Transverse colon (tissue), 4 donors: ENCODE measurements around the gene AMIGO3. TPM values are rescaled to one million over a fixed set of nuclear protein-coding genes. Genes with fewer than 3 reads are reported as not detected.

ENCODE experiments used
- DNase-seq: peaks from one replicate; pipeline ENCODE4 v3.0.0-alpha.2; 2019
- H3K27ac ChIP-seq, 4 donors: fragments of 200-600 bp; sonication (generic); 2 replicates each; pipeline ENCODE4 v1.5.1; 2016 to 2018; ENCODE audit warnings: inconsistent platforms in 4 of 4
- H3K27me3 ChIP-seq: fragments of 200-600 bp; sonication (generic); 2 replicates; pipeline ENCODE4 v1.5.1; 2017; ENCODE audit warnings: inconsistent platforms
- H3K36me3 ChIP-seq, 4 donors: fragments of 200-600 bp; sonication (generic); 2 replicates each; pipeline ENCODE4 v1.5.1; 2017 to 2019; ENCODE audit warnings: inconsistent platforms in 4 of 4
- H3K4me1 ChIP-seq, 4 donors: fragments of 200-600 bp; sonication (generic); 2 replicates each; pipeline ENCODE4 v1.5.1; 2017 to 2020; ENCODE audit warnings: inconsistent platforms in 4 of 4
- H3K4me3 ChIP-seq, 4 donors: fragments of 200-600 bp; sonication (generic); 1 replicate in 1 of 4; 2 replicates in 3 of 4; pipeline versions ENCODE4 v1.5.1 to v1.6.1; 2017 to 2019; ENCODE audit warnings: inconsistent platforms in 4 of 4
- H3K9me3 ChIP-seq, 2 donors: fragments of 200-600 bp; sonication (generic); 2 replicates each; pipeline ENCODE4 v1.5.1; 2017 to 2019; ENCODE audit warnings: inconsistent platforms in 2 of 2
- EP300 ChIP-seq: sonication (generic); formaldehyde crosslinking; IDR thresholded peaks from one replicate; pipeline ENCODE4 v1.6.1; 2017; ENCODE audit warnings: antibody characterized with exemption, low read depth
- POLR2A ChIP-seq: fragments of 450-650 bp; IDR thresholded peaks from one replicate; pipeline ENCODE4 v1.6.1; 2016; ENCODE audit warnings: antibody characterized with exemption, mild to moderate bottlenecking, moderate library complexity
- POLR2AphosphoS5 ChIP-seq, 3 donors: sonication (generic); formaldehyde crosslinking; IDR thresholded peaks; one replicate each; pipeline ENCODE4 v1.6.1; 2016; ENCODE audit warnings: antibody characterized with exemption in 3 of 3
- WGBS, 2 donors: methylation state at CpG; one replicate each; pipeline ENCODE4 v1.1.5; 2018; ENCODE audit warnings: low coverage in 1 of 2; 5-methylcytosine and 5-hydroxymethylcytosine counted together
- in situ Hi-C, 4 donors: fragments of 200-750 bp; cut with MboI; loops; one replicate each; pipeline versions ENCODE4 v1.15.0 to v1.15.1; 2017; ENCODE audit warnings: low sequenced_read_pairs in 3 of 4, low pct_ligation_motif_present in 1 of 4, low pct_unique_long_range_greater_than_20kb in 1 of 4
- intact Hi-C: fragments of 100-400 bp; cut with DNase I; formaldehyde crosslinking; loops from one replicate; pipeline ENCODE4 v1.15.1; 2023; ENCODE audit warnings: low total_unique reads
- total RNA-seq, 4 donors: library from RNA; depleted of rRNA; stranded (reverse); fragments of >200 nt; gene quantifications; one replicate each; pipeline ENCODE4 v1.1.0, GENCODE V29; 2016
- TF ChIP-seq, protein P1 (sequence below), 5 experiments: fragments of 200-600 bp in 3 of 5; fragments of 450-650 bp in 2 of 5; sonication (generic) in 3 of 5; IDR thresholded peaks; 1 replicate in 2 of 5; 2 replicates in 3 of 5; pipeline ENCODE4 v1.5.1; 2016 to 2017; ENCODE audit warnings: antibody characterized with exemption in 5 of 5, inconsistent platforms in 3 of 5, mild to moderate bottlenecking in 2 of 5, moderate library complexity in 1 of 5

AMIGO3 gene
- total RNA-seq, 4 donors from 2014 or later = 0.68 to 0.79 TPM; not detected in 2

DNA sequence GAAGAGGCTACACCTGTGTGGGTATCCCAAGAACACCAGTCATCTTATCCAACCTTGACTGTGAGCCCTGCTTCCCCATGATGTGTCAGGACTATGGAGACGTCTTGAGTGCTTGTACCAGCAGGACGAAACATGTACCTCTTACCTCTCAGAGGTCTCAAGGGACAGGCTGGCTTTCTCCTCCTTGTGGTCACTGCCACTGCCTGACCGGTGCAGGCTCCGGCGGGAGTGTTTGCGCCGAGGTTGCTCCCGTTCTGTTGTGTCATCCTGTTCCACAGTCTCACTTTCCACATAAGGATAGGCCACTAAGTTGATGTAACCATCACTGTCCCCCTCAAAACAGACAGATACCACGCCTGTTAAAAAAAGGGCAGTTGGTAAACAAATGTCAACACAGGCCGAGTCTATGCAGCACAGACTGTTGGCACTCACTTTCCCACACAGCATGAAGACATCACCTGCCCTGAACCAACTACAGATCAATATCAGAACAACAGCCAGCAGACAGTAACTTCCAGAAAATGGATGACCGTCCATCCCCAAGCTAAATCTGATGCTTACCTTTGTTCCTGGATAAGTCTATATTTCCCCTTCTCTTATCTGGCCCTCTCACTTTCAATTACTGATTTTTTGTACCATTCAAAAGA lies 18.7 kb upstream of the AMIGO3 start:
- WGBS, 2 donors = 95% methylated on average over 8 to 11 of the region's 11 CpGs
- no peak overlapping the region for H3K27ac ChIP-seq
- H3K27me3 ChIP-seq = no peaks in the 10 kb centered on the region
- no peaks in the 10 kb centered on the region for H3K9me3 ChIP-seq
- H3K4me1 ChIP-seq = no peaks in the 10 kb centered on the region
- intact Hi-C loops (no loop called here), in situ Hi-C loops (no loop called here)
- H3K4me3 ChIP-seq = no peak overlapping the region
- peaks cover 0 to 27% (median 8%) of the 10 kb centered on the region in 4 donors for H3K36me3 ChIP-seq
- TF ChIP-seq POLR2AphosphoS5 (IDR thresholded peaks at IDR 0.05) (no peak), POLR2A (no peak), EP300 (no peak)
- TF ChIP-seq, protein P1, sequence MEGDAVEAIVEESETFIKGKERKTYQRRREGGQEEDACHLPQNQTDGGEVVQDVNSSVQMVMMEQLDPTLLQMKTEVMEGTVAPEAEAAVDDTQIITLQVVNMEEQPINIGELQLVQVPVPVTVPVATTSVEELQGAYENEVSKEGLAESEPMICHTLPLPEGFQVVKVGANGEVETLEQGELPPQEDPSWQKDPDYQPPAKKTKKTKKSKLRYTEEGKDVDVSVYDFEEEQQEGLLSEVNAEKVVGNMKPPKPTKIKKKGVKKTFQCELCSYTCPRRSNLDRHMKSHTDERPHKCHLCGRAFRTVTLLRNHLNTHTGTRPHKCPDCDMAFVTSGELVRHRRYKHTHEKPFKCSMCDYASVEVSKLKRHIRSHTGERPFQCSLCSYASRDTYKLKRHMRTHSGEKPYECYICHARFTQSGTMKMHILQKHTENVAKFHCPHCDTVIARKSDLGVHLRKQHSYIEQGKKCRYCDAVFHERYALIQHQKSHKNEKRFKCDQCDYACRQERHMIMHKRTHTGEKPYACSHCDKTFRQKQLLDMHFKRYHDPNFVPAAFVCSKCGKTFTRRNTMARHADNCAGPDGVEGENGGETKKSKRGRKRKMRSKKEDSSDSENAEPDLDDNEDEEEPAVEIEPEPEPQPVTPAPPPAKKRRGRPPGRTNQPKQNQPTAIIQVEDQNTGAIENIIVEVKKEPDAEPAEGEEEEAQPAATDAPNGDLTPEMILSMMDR (IDR thresholded peaks at IDR 0.05) = no peak
- no peak for DNase-seq

DNA sequence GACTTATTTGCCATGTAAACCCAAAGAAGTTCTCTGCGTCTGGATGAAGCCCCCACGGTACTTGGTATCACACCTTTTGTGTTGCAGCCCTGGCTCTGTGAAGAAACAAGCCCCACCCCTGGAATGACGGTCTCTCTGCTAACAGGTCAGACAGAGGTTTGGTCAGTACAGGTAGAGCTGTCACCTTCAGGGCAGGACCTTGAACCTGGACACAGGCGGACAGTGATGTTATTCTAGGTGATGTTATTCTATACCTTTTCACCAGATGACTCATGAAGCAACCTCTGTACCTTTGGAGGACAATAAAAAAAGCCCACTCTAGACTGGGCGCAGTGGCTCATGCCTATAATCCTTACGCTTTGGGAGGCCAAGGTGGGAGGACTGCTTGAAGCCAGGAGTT lies 15.3 kb upstream of the AMIGO3 start:
- no peak overlapping the region for H3K4me3 ChIP-seq
- no peaks in the 10 kb centered on the region for H3K27me3 ChIP-seq
- peaks cover 0 to 49% (median 18%) of the 10 kb centered on the region in 4 donors for H3K36me3 ChIP-seq
- H3K4me1 ChIP-seq = no peaks in the 10 kb centered on the region
- no peak for DNase-seq
- TF ChIP-seq, protein P1 (IDR thresholded peaks at IDR 0.05) = no peak
- TF ChIP-seq POLR2A = no peak
- no peak for TF ChIP-seq POLR2AphosphoS5 (IDR thresholded peaks at IDR 0.05)
- TF ChIP-seq EP300 = no peak
- H3K9me3 ChIP-seq = no peaks in the 10 kb centered on the region
- intact Hi-C loops (no loop called here), in situ Hi-C loops (no loop called here)
- no peak overlapping the region for H3K27ac ChIP-seq
- WGBS, 2 donors = 97% methylated on average over 6 of the region's 6 CpGs; no CpG with 5 or more reads in 1 of the 2 donors

DNA sequence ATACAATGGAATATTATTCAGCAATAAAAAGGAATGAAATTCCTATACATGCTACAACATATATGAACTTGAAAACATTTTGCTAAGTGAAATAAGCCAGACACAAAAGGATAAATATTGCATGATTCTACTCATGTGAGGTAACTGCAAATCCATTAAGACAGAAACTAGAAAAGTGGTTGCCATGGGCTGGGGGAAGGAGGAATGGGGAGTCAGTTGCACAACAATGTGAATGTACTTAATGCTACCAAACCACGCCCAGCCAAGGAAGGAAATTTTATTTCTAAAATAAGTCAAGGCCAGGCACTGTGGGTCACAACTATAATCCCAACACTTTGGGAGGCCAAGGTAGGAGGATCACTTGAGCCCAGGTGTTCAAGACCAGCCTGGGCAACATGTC lies 14.1 kb upstream of the AMIGO3 start:
- DNase-seq = no peak
- no peaks in the 10 kb centered on the region for H3K27me3 ChIP-seq
- H3K9me3 ChIP-seq = no peaks in the 10 kb centered on the region
- in situ Hi-C loops (no loop called here), intact Hi-C loops (no loop called here)
- no peak for TF ChIP-seq POLR2AphosphoS5 (IDR thresholded peaks at IDR 0.05)
- TF ChIP-seq, protein P1 (IDR thresholded peaks at IDR 0.05) = no peak
- TF ChIP-seq POLR2A = no peak
- no peak for TF ChIP-seq EP300
- H3K4me3 ChIP-seq = no peak overlapping the region
- H3K36me3 ChIP-seq = peaks cover 0 to 53% (median 18%) of the 10 kb centered on the region in 4 donors
- H3K27ac ChIP-seq = no peak overlapping the region
- H3K4me1 ChIP-seq = no peaks in the 10 kb centered on the region
- WGBS, 2 donors = 83 to 100% methylated on average over 1 of the region's 1 CpG

DNA sequence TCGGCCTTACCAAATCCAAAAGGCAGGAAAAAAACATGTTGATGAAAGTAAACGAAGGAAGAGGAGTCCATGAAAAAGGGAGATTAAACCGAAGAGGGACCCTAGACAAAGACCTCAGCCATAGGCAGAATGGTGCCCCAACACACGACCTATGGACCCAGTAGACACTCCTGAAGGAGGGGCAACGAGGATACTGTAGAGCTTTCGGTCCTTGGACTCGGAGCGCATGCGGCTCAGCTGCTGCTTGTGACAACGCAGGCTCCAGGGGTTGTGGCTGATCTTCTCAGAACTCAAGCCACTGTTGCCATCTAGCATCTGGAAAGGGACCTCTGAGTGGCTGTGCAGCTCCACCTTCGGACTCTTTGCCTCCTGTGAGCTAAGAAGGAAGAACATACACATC lies 13.1 kb upstream of the AMIGO3 start:
- DNase-seq = no peak
- WGBS, 2 donors = 81 to 90% methylated on average over 5 to 11 of the region's 11 CpGs
- Histone ChIP-seq H3K4me1 (no peaks in the 10 kb centered on the region), H3K36me3 (peaks cover 0 to 49% (median 14%) of the 10 kb centered on the region in 4 donors), H3K9me3 (no peaks in the 10 kb centered on the region), H3K27me3 (no peaks in the 10 kb centered on the region), H3K27ac (no peak overlapping the region), H3K4me3 (no peak overlapping the region)
- in situ Hi-C loops = no loop called here
- intact Hi-C loops = no loop called here
- TF ChIP-seq, protein P1 (IDR thresholded peaks at IDR 0.05) = no peak
- no peak for TF ChIP-seq POLR2AphosphoS5 (IDR thresholded peaks at IDR 0.05)
- TF ChIP-seq EP300 = no peak
- TF ChIP-seq POLR2A = no peak
